NOMO-1 (cell line): ENCODE measurements around the gene AIG1.

Source experiments
- DNase-seq, 2 experiments: peaks; one replicate each; lab custom pipeline; 2025; ENCODE audit not compliant: unreplicated experiment in 2 of 2; lab: John Stamatoyannopoulos, UW

Gene AIG1

DNA sequence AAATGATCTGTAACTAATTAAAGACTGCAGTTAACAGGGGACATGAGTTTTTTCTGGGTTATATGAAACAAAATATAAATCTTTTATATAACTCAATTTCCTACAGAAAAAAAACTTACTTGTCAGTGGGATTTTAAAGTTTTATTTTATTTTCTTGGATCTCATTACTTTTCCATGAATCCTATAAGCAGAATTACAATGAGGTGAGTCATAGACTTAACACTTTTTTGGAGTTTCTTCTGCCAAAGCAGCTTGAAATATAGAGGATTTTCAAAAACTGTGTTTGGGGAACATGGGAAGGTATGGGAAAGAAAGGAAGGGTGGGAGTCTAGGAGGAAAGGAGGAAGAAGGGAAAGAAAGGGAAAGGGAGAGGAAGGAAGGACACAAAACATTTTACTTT lies 130.7 kb downstream of the AIG1 start:
- DNase-seq, result no peak

DNA sequence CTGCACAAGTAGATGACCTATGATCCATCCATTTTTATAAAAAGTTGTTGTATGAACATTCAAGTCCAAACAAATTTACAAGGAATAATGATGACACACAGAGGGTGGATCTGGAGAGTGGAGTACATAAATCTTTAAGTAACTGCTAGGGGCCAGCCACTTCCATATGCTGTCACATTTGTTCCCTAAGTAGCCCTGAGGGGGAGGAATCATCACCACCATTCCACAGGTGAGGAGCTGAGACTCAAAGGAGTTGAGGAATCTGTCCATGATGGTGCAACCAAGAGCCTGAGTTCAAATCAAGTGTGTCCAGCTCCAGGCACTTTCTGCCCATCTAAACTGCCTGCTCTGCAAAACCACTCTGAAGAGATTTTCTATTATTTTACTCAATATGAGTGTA lies 132.1 kb downstream of the AIG1 start:
- DNase-seq, result no peak

DNA sequence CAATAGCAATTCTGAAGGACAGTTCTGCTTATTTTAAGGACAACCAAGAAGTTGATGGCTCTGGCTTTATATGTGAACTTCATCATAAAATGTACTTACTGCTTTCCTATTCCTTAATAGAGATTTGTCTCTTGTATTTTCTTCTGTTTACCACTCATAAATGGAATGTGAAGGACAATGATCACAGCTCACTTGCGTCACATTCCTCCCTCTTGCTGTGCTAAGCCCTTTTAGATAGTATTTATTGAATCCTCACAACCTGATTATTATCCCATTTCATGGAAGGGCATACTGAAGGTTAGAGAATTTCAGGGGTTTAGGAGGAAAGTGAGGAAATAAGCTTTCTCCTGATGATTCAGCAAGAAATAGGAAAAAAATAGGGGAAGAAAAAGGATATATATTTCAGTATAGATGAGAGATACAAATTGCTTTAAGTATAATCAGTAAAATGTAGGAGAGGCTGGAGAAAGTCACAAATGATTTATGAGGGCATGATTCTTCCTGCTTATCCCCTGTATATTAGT lies 132.9 kb downstream of the AIG1 start:
- DNase-seq, result no peak

DNA sequence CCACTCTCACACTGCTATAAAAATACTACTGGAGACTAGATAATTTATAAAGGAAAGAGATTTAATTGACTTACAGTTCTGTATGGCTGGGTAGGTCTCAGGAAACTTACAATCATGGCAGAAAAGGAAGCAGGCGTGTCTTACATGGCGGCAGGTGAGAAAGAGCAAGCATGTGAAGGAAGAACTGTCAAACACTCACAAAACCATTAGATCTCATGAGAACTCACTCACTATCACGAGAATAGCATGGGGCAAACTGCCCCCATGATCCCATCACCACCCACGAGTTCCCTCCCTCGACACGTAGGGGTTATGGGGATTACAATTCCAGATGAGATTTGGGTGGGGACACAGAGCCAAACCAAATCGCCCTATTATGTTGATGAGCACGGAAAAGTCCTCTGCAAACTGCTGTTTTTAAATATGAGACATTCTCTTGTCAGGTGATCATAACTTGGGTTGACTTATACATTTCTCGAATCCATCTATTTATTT lies 133.5 kb downstream of the AIG1 start:
- DNase-seq, result no peak

DNA sequence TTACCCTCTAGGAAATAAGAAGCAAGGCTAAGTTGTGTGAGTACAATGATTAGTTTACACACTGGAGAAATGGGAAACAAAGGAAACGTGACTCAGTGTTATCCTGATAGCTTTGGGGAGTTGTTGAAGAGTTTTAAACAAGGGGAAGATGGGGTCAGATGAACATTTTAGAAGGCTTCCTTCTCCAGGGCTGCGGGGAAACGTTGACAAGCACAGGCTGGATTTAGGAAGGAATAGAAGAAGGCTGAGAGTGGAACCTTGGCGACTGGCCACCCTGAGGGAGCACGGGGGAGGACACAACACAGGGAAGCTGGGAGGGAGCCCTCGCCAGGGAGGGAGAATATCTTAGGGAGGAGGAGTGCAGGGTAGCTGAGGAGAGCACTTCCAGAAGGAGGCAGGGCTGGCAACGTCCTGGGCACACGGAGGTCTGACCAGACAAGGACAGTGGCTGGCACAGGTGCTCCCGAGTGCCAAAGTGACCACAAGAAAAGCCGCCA lies 134.7 kb downstream of the AIG1 start:
- no peak for DNase-seq

DNA sequence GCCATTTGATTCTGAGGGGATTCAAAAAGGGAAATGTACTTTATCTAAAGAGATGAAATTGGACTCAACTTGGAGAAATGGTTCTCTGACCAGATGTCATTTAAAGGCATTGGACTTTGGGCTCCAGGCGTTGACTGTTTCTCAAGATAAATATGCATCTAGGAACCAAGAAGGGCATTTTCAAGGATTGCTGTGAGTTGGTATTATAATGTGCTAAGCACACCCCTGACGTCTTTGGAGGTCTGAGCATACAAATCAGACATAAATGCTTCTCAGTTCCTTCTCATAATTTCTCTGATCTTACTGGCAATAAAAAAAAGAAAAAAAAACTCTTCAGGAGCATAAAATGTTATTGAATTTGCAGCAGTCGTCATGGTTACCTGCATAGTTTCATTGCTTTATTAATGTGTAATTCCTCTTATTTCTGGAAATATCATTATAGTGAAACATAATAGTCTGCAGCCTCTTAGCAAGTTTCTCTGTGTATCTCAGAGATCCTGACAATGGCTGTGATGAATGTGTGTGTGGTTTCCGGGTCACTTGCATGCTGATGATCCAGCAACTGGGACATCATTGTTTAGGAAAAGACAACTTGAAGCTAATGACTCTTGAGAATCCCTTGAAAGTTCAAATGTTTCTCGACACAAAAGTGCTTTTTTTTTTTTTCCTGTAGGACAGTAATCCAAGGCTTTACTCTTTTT lies 136.0 kb downstream of the AIG1 start:
- DNase-seq, result no peak

DNA sequence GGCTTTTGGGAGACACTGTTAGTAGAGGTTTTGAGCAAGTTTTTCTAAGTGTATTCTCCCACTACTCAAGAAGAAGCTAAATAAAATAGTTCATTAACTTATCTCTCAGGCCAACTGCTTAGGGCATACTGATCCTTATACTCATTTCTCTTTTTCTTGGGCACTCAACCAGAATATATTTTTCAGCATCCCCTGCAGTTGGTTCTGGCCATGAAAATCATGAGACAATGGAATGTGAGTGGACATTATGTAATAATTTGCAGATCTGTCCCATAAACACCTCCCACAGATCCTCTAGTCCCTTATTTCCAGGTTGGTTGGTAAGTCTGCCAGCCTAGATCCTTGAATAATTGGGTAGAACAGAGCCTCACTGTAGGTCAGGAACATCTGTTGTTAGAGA lies 136.7 kb downstream of the AIG1 start:
- DNase-seq, result no peak

DNA sequence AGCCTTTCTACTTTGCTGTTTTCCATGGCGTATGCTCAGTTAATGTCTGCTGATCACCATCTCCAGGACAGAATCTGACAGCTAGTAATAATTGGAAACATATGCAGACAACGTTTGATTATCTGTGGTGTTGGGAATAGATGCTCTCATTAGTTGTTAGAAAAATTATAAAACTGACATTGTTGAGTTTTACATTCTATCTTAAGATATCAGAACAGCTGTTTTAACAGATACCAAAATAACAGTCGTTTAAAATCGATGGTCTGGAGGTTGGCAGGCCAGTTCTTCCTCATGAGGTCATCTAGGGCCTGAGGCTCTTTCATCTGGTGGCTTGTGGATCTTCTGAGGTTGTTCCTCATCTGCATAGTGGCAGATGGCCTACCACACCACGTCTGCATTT lies 137.6 kb downstream of the AIG1 start:
- DNase-seq, result peak; percentile 12 to 35

DNA sequence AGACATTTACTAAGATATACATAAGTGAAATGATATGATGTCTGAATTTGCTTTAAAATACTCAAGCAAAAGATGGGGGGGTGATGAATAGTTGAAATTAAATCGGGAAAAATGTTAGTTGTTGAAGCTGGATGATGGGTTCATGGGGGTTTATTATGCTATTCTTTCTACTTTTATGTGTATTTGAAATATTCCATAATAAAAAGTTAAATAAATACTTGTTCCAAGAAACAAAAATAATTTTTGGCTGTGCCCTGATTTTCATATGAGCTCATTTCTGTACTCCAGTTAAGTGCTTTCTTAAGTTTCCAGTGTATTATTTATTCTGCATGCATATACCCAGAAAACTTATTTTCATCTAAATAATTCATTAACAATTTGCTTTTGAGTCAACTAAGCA lies 138.6 kb downstream of the AIG1 start:
- DNase-seq, result no peak

DNA sequence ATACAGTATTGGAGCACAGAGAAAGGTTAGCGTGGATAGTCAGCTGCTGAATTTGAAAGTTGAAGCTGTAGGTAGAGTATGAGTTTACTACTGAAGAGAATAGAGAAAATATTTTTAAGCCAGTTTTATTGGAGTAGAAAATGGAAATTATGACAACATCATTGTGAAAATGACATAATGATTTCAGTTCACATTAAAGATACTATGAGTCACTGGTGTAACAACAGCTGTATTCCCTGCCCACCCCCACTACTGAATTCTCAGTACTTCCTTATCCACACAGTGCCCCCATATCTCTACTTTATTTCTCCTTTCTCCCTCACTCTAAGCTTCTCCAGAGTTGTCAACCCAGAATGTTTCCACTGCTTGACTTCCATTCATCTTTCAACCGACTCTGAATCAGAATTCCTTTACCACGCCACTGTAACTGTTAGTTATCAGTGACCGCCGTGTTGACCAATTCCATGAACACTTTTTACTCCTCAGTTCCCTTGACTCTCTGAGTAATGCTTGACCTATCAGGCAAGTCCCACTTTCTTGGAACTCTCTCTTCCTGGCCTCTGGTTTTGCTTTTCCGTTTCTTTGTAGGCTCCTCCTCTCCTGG lies 139.6 kb downstream of the AIG1 start:
- DNase-seq, result no peak

DNA sequence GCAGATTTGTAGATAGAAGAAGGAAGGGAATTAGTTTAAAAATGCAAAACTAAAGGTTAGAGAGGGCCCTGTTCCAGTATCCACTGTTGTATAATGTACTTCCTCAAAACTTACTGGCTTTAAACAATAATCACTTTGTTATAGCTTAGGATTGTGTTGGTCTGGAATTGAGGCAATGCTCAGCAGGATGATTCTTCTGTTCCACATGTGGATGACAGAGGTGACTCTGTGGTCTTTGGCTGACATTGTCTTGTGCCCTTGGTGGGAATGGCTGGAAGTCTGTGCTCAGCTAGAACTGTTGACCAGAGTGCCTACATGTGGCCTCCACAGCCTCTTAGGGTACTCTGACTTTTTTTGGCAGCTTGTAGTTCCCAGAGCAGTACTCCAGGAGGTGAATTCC lies 143.4 kb downstream of the AIG1 start:
- peak; percentile 37 to 68 for DNase-seq

DNA sequence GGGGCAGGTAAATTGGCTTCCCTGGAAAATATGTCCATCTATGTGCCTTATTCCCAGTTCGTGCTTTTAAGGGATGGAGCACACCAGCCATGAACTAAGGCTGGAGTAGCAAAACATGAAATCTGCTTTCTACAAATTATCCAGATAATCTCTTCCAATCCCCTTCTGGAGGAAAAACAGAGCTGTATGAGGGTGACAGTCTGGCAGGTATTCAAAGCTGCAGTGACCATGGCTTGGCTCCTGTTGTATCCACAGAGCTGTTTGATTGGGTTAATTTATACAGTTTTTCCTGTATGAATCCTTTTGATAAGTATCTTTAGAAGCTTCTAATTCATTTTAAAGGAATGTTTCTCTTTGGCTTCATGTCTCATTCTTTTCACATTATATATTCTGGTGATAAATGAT lies 144.4 kb downstream of the AIG1 start:
- DNase-seq, result no peak

DNA sequence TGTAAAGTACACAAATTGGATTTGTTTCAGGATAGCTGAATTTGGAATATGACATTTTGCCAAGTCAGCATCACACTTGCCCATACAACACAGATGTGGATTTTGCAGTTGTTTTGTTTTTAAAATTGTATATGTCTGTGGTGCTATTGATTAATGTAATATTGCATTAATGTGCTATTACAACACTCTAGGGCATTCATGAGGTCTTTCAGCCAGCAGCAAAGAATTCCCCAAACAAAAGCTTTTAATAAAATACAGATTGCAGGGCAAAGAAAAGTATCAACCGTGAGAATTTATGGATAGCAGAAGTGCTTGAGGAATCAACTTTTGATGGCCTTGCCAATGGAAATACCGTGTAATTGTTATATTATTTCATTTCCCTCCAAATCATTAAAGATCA lies 144.9 kb downstream of the AIG1 start:
- no peak for DNase-seq

DNA sequence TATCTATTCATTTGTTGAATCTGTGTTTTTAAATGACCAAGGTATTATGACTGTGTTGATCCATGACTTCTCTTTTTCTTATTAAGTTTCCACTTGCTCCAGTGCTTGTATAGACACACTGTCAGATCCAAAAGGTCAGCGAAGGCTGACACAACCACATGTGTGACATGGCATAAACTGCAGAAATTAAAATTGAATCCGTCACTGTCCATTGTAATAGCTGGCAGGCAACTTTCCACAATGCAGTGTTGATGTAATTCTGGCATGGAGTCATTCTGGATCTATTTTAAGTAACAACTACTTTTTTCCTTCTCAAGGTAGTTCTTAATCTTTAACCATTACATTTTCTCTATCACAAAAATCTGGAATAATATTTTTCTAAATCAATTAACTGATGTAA lies 145.3 kb downstream of the AIG1 start:
- no peak for DNase-seq

DNA sequence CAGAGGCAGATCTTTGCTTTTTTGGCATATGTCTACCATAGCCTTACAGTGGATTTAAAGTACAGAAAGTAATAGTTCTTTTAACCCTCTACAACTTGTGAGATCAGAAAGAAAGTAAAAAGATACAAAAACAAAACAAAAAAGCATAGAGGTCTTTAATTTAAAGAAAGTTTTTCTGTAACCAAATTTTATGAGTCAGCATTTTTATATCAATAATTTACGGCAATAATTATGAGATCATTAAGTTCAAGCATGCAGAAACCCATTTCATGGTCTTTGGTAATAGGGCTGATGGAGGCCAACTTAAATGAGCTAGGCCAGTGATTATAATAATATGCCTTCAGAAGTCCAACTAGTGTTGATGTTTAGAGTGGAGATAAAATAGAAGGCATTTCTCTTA lies 145.9 kb downstream of the AIG1 start:
- DNase-seq, result no peak

DNA sequence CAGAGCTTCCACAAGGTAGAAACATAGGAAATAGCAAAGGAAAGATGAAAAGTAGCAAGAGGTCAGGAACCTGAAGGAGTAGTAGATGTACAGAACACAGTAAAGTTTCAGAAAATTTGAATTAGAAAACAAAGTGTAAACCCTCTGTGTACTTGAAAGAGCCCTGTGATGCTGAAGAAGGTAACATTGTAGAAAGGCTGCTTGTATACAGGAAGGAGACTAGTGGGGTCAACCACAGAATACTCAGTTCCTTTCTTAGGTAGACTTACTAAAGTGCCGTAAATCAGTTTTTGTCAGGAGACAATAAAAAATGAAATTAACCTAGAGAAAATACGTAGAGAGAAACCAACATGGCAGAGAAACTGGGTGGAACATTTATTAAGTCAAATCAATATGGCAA lies 149.7 kb downstream of the AIG1 start:
- DNase-seq, result no peak

DNA sequence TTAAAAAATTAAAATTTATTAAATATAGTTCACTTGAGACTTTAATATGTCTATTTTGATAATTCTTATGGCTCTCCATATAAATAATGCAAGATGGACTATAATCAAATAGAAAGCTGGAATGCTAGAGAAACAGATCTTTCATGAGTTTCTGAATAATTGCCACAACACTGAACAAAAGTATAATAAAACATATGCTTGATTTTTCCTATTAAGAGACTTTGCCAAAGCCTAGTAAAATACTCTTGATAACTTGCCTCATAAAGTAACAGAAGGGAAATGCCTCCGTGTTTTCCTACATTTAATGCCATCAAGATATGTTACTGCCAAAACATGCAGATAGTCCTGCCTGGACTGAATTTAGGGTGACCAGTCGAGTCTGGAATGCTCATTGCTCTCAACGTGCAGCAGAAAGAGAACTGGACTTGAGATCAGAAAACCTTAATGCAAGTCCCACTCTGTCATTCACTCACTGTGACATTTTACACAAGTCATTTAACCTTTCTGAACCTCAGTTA lies 153.2 kb downstream of the AIG1 start:
- no peak for DNase-seq

DNA sequence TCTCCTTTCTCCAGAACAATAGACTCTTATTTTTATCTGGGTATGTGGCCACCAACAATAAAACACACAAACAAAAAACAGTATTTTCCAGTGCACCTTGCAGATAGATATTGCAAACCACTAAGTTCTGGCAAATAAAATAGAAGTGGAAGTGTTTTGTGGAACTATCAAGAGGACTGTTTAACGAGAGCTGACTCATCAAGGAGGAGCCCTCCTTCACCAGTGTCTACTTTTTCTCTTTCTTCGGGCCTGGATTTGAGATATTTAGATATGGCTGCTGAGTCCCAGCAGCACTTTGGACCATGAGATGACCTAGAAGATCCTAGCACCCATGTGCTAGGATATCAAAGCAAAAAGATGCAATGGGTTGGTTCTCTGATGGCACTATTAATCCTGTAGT lies 154.7 kb downstream of the AIG1 start:
- peak; percentile 6 to 62 for DNase-seq

DNA sequence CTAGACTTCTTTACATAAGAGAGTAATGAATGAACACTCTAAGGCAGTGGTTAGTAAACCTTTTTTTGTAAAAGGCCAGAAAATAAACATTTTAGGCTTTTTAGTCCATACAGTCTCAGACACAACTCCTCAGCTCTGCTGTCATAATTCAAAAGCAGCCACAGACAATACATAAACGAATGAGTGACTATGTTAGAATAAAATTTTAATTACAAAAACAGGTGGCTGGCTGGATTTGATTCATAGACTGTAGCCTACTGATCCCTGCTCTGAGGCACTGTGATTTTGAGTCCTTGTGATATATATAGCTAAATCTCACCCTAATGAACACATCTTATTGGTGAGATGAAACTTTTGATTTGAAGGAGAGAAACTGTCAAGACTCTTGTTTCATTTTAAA lies 155.1 kb downstream of the AIG1 start:
- DNase-seq, result no peak

DNA sequence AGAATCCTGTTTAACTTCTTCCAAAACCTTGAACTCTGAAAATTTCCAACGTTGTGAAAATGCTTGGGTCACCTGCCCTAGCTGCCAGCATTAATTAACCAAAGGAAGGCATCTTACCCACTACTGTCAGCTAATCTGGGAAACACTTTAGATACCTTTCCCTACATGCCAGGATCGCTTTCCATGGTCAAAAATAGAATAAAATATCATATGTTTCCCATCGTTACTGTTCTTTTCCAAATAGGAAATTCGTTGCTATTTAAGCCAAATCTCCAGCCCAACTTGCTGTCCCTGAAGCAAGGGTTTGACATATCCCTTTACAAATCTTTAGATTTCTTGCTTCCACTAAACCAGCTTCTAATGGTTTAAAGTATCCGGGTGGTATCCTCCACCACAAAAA lies 157.5 kb downstream of the AIG1 start:
- DNase-seq, result no peak

DNA sequence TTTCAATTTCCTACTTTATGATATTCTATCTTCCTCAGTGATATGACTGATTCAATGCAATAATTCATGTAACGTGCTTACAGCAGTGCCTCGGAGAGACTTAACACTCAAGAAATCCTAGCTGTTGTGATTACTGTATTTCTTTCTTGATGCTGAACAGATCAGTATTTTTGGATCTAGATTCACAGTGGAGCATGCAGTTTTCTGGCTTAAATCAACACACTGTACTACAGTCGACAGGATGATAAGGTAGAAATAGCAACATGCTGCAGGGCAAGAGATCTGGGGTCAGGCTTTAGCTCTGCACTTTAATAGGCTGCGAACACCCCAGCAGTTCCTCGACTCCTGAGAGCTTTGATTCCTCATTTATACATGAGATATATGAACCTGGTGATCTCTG lies 161.0 kb downstream of the AIG1 start:
- DNase-seq, result no peak

DNA sequence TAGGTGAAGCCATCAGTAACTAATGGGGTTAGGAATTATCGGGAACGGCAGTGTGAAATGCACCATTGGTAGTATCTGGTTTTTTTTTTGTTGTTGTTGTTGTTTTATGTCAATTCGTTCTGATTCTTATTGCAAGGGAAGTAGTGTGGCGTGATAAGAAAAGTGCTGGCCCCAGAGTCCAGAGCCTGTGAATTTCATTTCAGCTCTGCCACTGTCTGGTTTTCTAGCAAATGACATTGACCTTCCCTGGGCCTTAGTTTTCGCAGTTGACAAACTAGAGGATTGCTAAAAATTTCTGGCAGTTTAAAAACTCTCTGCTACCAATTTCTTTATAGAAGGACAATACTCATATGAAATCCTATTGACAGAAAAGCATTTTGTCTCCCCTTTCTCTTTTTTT lies 161.6 kb downstream of the AIG1 start:
- no peak for DNase-seq
